ENCODE data around the gene TOP3A.
A peak's percentile ranks its signal among the peaks of the same experiment; 100 is the strongest.

TOP3A gene

GRCh38 chr17:18323507-18324139 is 8.8 kb upstream of the TOP3A start:
- no peak overlapping the region for H3K4me3 ChIP-seq (ENCODE audit: low read depth, low read length)
- TF ChIP-seq CTCF (IDR thresholded peaks at IDR 0.05; ENCODE audit: borderline replicate concordance, insufficient read depth, low read depth, low read length), result no peak

- TF ChIP-seq CTCF (IDR thresholded peaks at IDR 0.05; ENCODE audit: borderline replicate concordance, insufficient read depth, low read depth, low read length), result no peak
- no peak overlapping the region for H3K4me3 ChIP-seq (ENCODE audit: low read depth, low read length)
Observed at GRCh38 chr17:18323007-18323406, 8.2 kb upstream of the TOP3A start.

GRCh38 chr17:18322522-18322921 is 7.7 kb upstream of the TOP3A start:
- no peak overlapping the region for H3K4me3 ChIP-seq (ENCODE audit: low read depth, low read length)
- TF ChIP-seq CTCF (IDR thresholded peaks at IDR 0.05; ENCODE audit: borderline replicate concordance, insufficient read depth, low read depth, low read length), result no peak

GRCh38 chr17:18321309-18321708 is 6.5 kb upstream of the TOP3A start:
- H3K4me3 ChIP-seq (ENCODE audit: low read depth, low read length), result no peak overlapping the region
- TF ChIP-seq CTCF (IDR thresholded peaks at IDR 0.05; ENCODE audit: borderline replicate concordance, insufficient read depth, low read depth, low read length), result 0 out of 2 replicates have a peak, but pooled peaks have one; percentile 8

- no peak overlapping the region for H3K4me3 ChIP-seq (ENCODE audit: low read depth, low read length)
- no peak for TF ChIP-seq CTCF (IDR thresholded peaks at IDR 0.05; ENCODE audit: borderline replicate concordance, insufficient read depth, low read depth, low read length)
Observed at GRCh38 chr17:18320301-18320700, 5.5 kb upstream of the TOP3A start.

GRCh38 chr17:18319604-18320256 is 4.9 kb upstream of the TOP3A start:
- no peak overlapping the region for H3K4me3 ChIP-seq (ENCODE audit: low read depth, low read length)
- TF ChIP-seq CTCF (IDR thresholded peaks at IDR 0.05; ENCODE audit: borderline replicate concordance, insufficient read depth, low read depth, low read length), result peak; percentile 27; the same call in 1 of the 2 replicates

Data from GM12875 (cell line).